GM23338 (cell line): Measurements from ENCODE around the gene RNF213. TPM values are rescaled to one million over a fixed set of nuclear protein-coding genes. Genes with fewer than 3 reads are reported as not detected.

ENCODE experiments used
- ATAC-seq: fragments of 200-7000 bp; cut with Tn5 transposase; 3 replicates; pipeline ENCODE4 v1.9.1; 2020
- DNase-seq: peaks from one replicate; pipeline ENCODE4 v3.0.0-alpha.2; 2015; ENCODE audit warnings: low spot score
- H2AFZ ChIP-seq: fragments of 200-600 bp; sonication (generic); 2 replicates; pipeline ENCODE4 v1.8.0; 2016; ENCODE audit warnings: antibody characterized with exemption, mild to moderate bottlenecking, moderate library complexity
- H3F3A ChIP-seq: fragments of 200-600 bp; sonication (generic); replicated peaks from 2 replicates; pipeline ENCODE4 v1.8.0; 2017; ENCODE audit warnings: antibody characterized with exemption, mixed run types, low read depth
- H3K27ac ChIP-seq: fragments of 200-600 bp; sonication (generic); 2 replicates; pipeline ENCODE4 v1.6.1; 2016; ENCODE audit warnings: low read depth
- H3K27me3 ChIP-seq: fragments of 200-600 bp; sonication (generic); 2 replicates; pipeline ENCODE4 v1.8.0; 2016; ENCODE audit warnings: mild to moderate bottlenecking, mixed run types, moderate library complexity; ENCODE audit not compliant: insufficient read depth
- H3K36me3 ChIP-seq: fragments of 200-600 bp; sonication (generic); 2 replicates; pipeline ENCODE4 v1.8.0; 2016; ENCODE audit warnings: mild to moderate bottlenecking; ENCODE audit not compliant: insufficient read depth
- H3K4me1 ChIP-seq: fragments of 200-600 bp; sonication (generic); 2 replicates; pipeline ENCODE4 v1.8.0; 2016; ENCODE audit warnings: mild to moderate bottlenecking, moderate library complexity; ENCODE audit not compliant: insufficient read depth
- H3K4me2 ChIP-seq: fragments of 200-600 bp; sonication (generic); 2 replicates; pipeline ENCODE4 v1.7.1; 2017; ENCODE audit warnings: mixed run types
- H3K4me3 ChIP-seq: fragments of 200-600 bp; sonication (generic); 2 replicates; pipeline ENCODE4 v1.6.1; 2016; ENCODE audit warnings: mixed run types
- H3K79me2 ChIP-seq: fragments of 200-600 bp; sonication (generic); replicated peaks from 2 replicates; pipeline ENCODE4 v1.8.0; 2017; ENCODE audit warnings: mild to moderate bottlenecking; ENCODE audit not compliant: insufficient read depth
- H3K9me2 ChIP-seq: fragments of 200-600 bp; sonication (generic); 2 replicates; pipeline ENCODE4 v1.8.0; 2017; ENCODE audit not compliant: insufficient read depth
- H4K20me1 ChIP-seq: fragments of 200-600 bp; sonication (generic); replicated peaks from 2 replicates; pipeline ENCODE4 v1.8.0; 2017; ENCODE audit warnings: mild to moderate bottlenecking; ENCODE audit not compliant: insufficient read depth
- H3K27ac Mint-ChIP-seq: 2 replicates; pipeline ENCODE4 v1.8.0; 2020; ENCODE audit warnings: inconsistent platforms, mild to moderate bottlenecking, moderate library complexity, mixed read lengths
- H3K27me3 Mint-ChIP-seq: 3 replicates; pipeline ENCODE4 v1.8.0; 2022; ENCODE audit warnings: low read depth, mild to moderate bottlenecking, moderate library complexity, mixed read lengths, inconsistent platforms; ENCODE audit not compliant: insufficient read depth, poor library complexity
- H3K36me3 Mint-ChIP-seq: 3 replicates; pipeline ENCODE4 v1.8.0; 2021; ENCODE audit warnings: low read depth, mild to moderate bottlenecking, inconsistent platforms, moderate library complexity, mixed read lengths
- H3K4me1 Mint-ChIP-seq: 3 replicates; pipeline ENCODE4 v1.8.0; 2020; ENCODE audit warnings: mild to moderate bottlenecking, inconsistent platforms, mixed read lengths
- H3K4me3 Mint-ChIP-seq: 3 replicates; pipeline ENCODE4 v1.8.0; 2021; ENCODE audit warnings: moderate library complexity, mild to moderate bottlenecking, inconsistent platforms, mixed read lengths
- H3K9me3 Mint-ChIP-seq: 3 replicates; pipeline ENCODE4 v1.8.0; 2020; ENCODE audit warnings: moderate library complexity, mild to moderate bottlenecking, inconsistent platforms, mixed read lengths
- JUNB ChIP-seq: IDR thresholded peaks from one replicate; pipeline ENCODE4 v1.6.1; 2016; ENCODE audit warnings: antibody characterized with exemption; ENCODE audit not compliant: unreplicated experiment
- STAT1 ChIP-seq: IDR thresholded peaks from one replicate; pipeline ENCODE4 v1.6.1; 2016; ENCODE audit warnings: antibody characterized with exemption; ENCODE audit not compliant: unreplicated experiment
- ZNF114 ChIP-seq: fragments of 250-450 bp; sonication (Bioruptor Pico); IDR thresholded peaks from 2 replicates; pipeline ENCODE4 v1.5.0; 2020; ENCODE audit warnings: mild to moderate bottlenecking, moderate library complexity
- ZNF331 ChIP-seq: fragments of 250-450 bp; sonication (Bioruptor Pico); IDR thresholded peaks from 2 replicates; pipeline ENCODE4 v1.5.0; 2020; ENCODE audit warnings: low read depth, mild to moderate bottlenecking, moderate library complexity
- polyA plus RNA-seq: library from polyadenylated mRNA; unstranded; fragments of >200 nt; fragmentation: Nextera tagmentation; extraction: Ambion mirVana; gene quantifications from 2 replicates; pipeline ENCODE4 v1.2.1, GENCODE V29; 2016
- total RNA-seq: library from RNA; depleted of rRNA; stranded (reverse); fragments of >200 nt; shearing (Covaris generic); gene quantifications from 2 replicates; pipeline ENCODE4 v1.2.3, GENCODE V29; 2014
- TF ChIP-seq, protein P1 (sequence below): fragments of 250-450 bp; sonication (Bioruptor Pico); IDR thresholded peaks from 2 replicates; pipeline ENCODE4 v1.5.0; 2020; ENCODE audit warnings: mild to moderate bottlenecking, moderate library complexity
- TF ChIP-seq, protein P2 (sequence below): IDR thresholded peaks from 2 replicates; pipeline ENCODE4 v1.6.1; 2016; ENCODE audit warnings: antibody characterized with exemption

RNF213 gene
- total and polyA plus RNA-seq, 2 experiments from 2014 or later: 21.2 to 67.2 TPM

DNA sequence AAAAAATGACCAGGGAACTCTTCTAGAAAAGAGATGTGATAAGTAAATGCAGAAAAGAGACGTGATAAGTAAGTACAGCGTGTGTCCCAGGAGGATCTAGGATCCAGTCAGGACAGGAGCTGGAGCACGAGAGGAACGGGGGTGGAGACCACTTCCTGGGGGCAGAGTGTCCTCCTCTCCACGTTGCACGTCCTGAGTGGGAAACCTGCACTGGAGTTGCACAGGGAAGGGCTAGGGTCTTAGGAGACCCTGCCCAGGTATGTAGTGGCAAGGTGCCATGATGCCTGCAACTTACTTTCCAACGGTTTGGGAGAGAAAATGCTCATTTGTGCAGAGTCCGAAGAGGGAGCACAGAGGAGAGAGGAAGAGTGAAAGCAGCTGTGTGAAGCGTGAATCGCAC, 55.8 kb downstream of the RNF213 start:
- no peak for DNase-seq
- Histone ChIP-seq H4K20me1 (no peaks in the 10 kb centered on the region), H3K36me3 (peaks cover 5% of the 10 kb centered on the region; the same call in 1 of the 2 replicates), H3K27me3 (no peaks in the 10 kb centered on the region), H3K4me3 (no peak overlapping the region), H3K4me1 (no peaks in the 10 kb centered on the region), H3K9me2 (0 out of 2 replicates have a peak, but pooled peaks cover 3% of the 10 kb centered on the region), H2AFZ (no peak overlapping the region), H3F3A (no peaks in the 10 kb centered on the region), H3K4me2 (no peak overlapping the region), H3K79me2 (no peaks in the 10 kb centered on the region), H3K27ac (no peak overlapping the region)
- ATAC-seq: no peak
- TF ChIP-seq ZNF331: no peak
- TF ChIP-seq ZNF114 (CRISPR knock-in tag): no peak
- TF ChIP-seq, protein P1, sequence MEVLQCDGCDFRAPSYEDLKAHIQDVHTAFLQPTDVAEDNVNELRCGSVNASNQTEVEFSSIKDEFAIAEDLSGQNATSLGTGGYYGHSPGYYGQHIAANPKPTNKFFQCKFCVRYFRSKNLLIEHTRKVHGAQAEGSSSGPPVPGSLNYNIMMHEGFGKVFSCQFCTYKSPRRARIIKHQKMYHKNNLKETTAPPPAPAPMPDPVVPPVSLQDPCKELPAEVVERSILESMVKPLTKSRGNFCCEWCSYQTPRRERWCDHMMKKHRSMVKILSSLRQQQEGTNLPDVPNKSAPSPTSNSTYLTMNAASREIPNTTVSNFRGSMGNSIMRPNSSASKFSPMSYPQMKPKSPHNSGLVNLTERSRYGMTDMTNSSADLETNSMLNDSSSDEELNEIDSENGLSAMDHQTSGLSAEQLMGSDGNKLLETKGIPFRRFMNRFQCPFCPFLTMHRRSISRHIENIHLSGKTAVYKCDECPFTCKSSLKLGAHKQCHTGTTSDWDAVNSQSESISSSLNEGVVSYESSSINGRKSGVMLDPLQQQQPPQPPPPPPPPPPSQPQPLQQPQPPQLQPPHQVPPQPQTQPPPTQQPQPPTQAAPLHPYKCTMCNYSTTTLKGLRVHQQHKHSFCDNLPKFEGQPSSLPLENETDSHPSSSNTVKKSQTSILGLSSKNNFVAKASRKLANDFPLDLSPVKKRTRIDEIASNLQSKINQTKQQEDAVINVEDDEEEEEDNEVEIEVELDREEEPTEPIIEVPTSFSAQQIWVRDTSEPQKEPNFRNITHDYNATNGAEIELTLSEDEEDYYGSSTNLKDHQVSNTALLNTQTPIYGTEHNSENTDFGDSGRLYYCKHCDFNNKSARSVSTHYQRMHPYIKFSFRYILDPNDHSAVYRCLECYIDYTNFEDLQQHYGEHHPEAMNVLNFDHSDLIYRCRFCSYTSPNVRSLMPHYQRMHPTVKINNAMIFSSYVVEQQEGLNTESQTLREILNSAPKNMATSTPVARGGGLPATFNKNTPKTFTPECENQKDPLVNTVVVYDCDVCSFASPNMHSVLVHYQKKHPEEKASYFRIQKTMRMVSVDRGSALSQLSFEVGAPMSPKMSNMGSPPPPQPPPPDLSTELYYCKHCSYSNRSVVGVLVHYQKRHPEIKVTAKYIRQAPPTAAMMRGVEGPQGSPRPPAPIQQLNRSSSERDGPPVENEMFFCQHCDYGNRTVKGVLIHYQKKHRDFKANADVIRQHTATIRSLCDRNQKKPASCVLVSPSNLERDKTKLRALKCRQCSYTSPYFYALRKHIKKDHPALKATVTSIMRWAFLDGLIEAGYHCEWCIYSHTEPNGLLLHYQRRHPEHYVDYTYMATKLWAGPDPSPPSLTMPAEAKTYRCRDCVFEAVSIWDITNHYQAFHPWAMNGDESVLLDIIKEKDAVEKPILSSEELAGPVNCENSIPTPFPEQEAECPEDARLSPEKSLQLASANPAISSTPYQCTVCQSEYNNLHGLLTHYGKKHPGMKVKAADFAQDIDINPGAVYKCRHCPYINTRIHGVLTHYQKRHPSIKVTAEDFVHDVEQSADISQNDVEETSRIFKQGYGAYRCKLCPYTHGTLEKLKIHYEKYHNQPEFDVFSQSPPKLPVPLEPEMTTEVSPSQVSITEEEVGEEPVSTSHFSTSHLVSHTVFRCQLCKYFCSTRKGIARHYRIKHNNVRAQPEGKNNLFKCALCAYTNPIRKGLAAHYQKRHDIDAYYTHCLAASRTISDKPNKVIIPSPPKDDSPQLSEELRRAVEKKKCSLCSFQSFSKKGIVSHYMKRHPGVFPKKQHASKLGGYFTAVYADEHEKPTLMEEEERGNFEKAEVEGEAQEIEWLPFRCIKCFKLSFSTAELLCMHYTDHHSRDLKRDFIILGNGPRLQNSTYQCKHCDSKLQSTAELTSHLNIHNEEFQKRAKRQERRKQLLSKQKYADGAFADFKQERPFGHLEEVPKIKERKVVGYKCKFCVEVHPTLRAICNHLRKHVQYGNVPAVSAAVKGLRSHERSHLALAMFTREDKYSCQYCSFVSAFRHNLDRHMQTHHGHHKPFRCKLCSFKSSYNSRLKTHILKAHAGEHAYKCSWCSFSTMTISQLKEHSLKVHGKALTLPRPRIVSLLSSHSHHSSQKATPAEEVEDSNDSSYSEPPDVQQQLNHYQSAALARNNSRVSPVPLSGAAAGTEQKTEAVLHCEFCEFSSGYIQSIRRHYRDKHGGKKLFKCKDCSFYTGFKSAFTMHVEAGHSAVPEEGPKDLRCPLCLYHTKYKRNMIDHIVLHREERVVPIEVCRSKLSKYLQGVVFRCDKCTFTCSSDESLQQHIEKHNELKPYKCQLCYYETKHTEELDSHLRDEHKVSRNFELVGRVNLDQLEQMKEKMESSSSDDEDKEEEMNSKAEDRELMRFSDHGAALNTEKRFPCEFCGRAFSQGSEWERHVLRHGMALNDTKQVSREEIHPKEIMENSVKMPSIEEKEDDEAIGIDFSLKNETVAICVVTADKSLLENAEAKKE (CRISPR knock-in tag): no peak
- TF ChIP-seq JUNB: no peak
- TF ChIP-seq, protein P2, sequence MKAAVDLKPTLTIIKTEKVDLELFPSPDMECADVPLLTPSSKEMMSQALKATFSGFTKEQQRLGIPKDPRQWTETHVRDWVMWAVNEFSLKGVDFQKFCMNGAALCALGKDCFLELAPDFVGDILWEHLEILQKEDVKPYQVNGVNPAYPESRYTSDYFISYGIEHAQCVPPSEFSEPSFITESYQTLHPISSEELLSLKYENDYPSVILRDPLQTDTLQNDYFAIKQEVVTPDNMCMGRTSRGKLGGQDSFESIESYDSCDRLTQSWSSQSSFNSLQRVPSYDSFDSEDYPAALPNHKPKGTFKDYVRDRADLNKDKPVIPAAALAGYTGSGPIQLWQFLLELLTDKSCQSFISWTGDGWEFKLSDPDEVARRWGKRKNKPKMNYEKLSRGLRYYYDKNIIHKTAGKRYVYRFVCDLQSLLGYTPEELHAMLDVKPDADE: no peak
- no peak for TF ChIP-seq STAT1
- H3K27ac Mint-ChIP-seq: no peak overlapping the region
- H3K4me3 Mint-ChIP-seq: no peak overlapping the region; the same call in 2 of the 3 replicates
- H3K9me3 Mint-ChIP-seq: peaks cover 9% of the 10 kb centered on the region
- H3K36me3 Mint-ChIP-seq: peaks cover 68% of the 10 kb centered on the region
- no peaks in the 10 kb centered on the region; the same call in 2 of the 3 replicates for H3K4me1 Mint-ChIP-seq
- peaks cover 10% of the 10 kb centered on the region for H3K27me3 Mint-ChIP-seq
